Trophoblast cell (in vitro differentiated cells and primary cell): ENCODE measurements around the gene ETV7.

Source experiments
- DNase-seq, 2 donors: peaks; one replicate each; pipeline ENCODE4 v3.0.0-alpha.2; 2016
- H2AFZ ChIP-seq: 2 replicates; pipeline ENCODE4 v1.6.1; 2013; ENCODE audit warnings: low read length, moderate library complexity, mild to moderate bottlenecking; ENCODE audit not compliant: insufficient read depth, poor library complexity
- H2AK5ac ChIP-seq: 2 replicates; pipeline ENCODE4 v1.6.1; 2013; ENCODE audit warnings: mild to moderate bottlenecking, low read length
- H2BK120ac ChIP-seq: 2 replicates; pipeline ENCODE4 v1.6.1; 2013; ENCODE audit warnings: low read length, mild to moderate bottlenecking, moderate library complexity; ENCODE audit not compliant: insufficient read depth, poor library complexity
- H2BK12ac ChIP-seq: 2 replicates; pipeline ENCODE4 v1.6.1; 2013; ENCODE audit warnings: mild to moderate bottlenecking, low read length, moderate library complexity
- H2BK5ac ChIP-seq: 2 replicates; pipeline ENCODE4 v1.6.1; 2013; ENCODE audit warnings: low read length, low read depth, moderate library complexity, mild to moderate bottlenecking; ENCODE audit not compliant: poor library complexity
- H3K14ac ChIP-seq: 2 replicates; pipeline ENCODE4 v1.6.1; 2013; ENCODE audit warnings: mild to moderate bottlenecking, low read length
- H3K18ac ChIP-seq: 2 replicates; pipeline ENCODE4 v1.6.1; 2013; ENCODE audit warnings: mild to moderate bottlenecking, low read length
- H3K23ac ChIP-seq: 2 replicates; pipeline ENCODE4 v1.6.1; 2013; ENCODE audit warnings: low read length
- H3K27ac ChIP-seq: 2 replicates; pipeline ENCODE4 v1.5.1; 2013; ENCODE audit warnings: low read depth, mild to moderate bottlenecking, inconsistent platforms, low read length, moderate library complexity
- H3K27me3 ChIP-seq: 2 replicates; pipeline ENCODE4 v1.6.1; 2013; ENCODE audit warnings: inconsistent platforms, mild to moderate bottlenecking, low read length, moderate library complexity; ENCODE audit not compliant: insufficient read depth
- H3K36me3 ChIP-seq, 2 experiments: 1 replicate in 1 of 2; 2 replicates in 1 of 2; pipeline ENCODE4 v1.6.1; 2013; ENCODE audit warnings: low read length in 2 of 2, mild to moderate bottlenecking in 2 of 2, moderate library complexity in 1 of 2; ENCODE audit not compliant: insufficient read depth in 2 of 2, control insufficient read depth in 1 of 2
- H3K4ac ChIP-seq: 2 replicates; pipeline ENCODE4 v1.6.1; 2013; ENCODE audit warnings: low read depth, mild to moderate bottlenecking, low read length, moderate library complexity
- H3K4me1 ChIP-seq, 2 experiments: 1 replicate in 1 of 2; 2 replicates in 1 of 2; pipeline ENCODE4 v1.6.1; 2013; ENCODE audit warnings: low read length in 2 of 2, mild to moderate bottlenecking in 2 of 2, moderate library complexity in 1 of 2; ENCODE audit not compliant: insufficient read depth in 2 of 2, control insufficient read depth in 1 of 2
- H3K4me2 ChIP-seq: 2 replicates; pipeline ENCODE4 v1.6.1; 2013; ENCODE audit warnings: inconsistent platforms, mild to moderate bottlenecking, low read length, moderate library complexity
- H3K4me3 ChIP-seq: 2 replicates; pipeline ENCODE4 v1.5.1; 2013; ENCODE audit warnings: mild to moderate bottlenecking, low read depth, low read length, inconsistent platforms
- H3K79me1 ChIP-seq: one replicate; pipeline ENCODE4 v1.6.1; 2013; ENCODE audit warnings: low read length
- H3K79me2 ChIP-seq: 2 replicates; pipeline ENCODE4 v1.6.1; 2013; ENCODE audit warnings: low read length, mild to moderate bottlenecking; ENCODE audit not compliant: control insufficient read depth, insufficient read depth, poor library complexity
- H3K9ac ChIP-seq: 2 replicates; pipeline ENCODE4 v1.6.1; 2013; ENCODE audit warnings: mild to moderate bottlenecking, low read length
- H3K9me3 ChIP-seq: 2 replicates; pipeline ENCODE4 v1.6.1; 2013; ENCODE audit warnings: low read depth, mild to moderate bottlenecking, control low read depth, inconsistent platforms, low read length; ENCODE audit not compliant: insufficient read depth
- H4K12ac ChIP-seq: 2 replicates; pipeline ENCODE4 v1.6.1; 2013; ENCODE audit warnings: low read depth, mild to moderate bottlenecking, low read length, moderate library complexity
- H4K8ac ChIP-seq: 2 replicates; pipeline ENCODE4 v1.6.1; 2013; ENCODE audit warnings: low read depth, mild to moderate bottlenecking, low read length, moderate library complexity
- H4K91ac ChIP-seq: one replicate; pipeline ENCODE4 v1.6.1; 2013; ENCODE audit warnings: low read depth, mild to moderate bottlenecking, low read length, moderate library complexity
- WGBS: extraction: QIAGEN DNeasy Blood & Tissue Kit; methylation state at CpG from one replicate; pipeline ENCODE4 v1.1.7; 2013; ENCODE audit warnings: missing lambda C conversion rate; ENCODE audit not compliant: insufficient read length, insufficient coverage; ENCODE audit errors: extremely low coverage; 5-methylcytosine and 5-hydroxymethylcytosine counted together

Gene ETV7

GRCh38 chr6:36380166-36380565 lies 7.3 kb downstream of the ETV7 start:
- H2BK12ac ChIP-seq = no peak overlapping the region
- H3K18ac ChIP-seq = no peak overlapping the region
- no peaks in the 10 kb centered on the region for H3K4me1 ChIP-seq
- H4K91ac ChIP-seq = no peak overlapping the region
- no peak overlapping the region for H3K14ac ChIP-seq
- H2BK5ac ChIP-seq = no peak overlapping the region
- no peak overlapping the region for H3K4ac ChIP-seq
- H3K79me1 ChIP-seq = no peaks in the 10 kb centered on the region
- H3K9me3 ChIP-seq = peaks cover 2% of the 10 kb centered on the region
- no peak overlapping the region for H3K27ac ChIP-seq
- H3K9ac ChIP-seq = no peak overlapping the region
- no CpG with 5 or more reads among the region's 4 CpGs for WGBS
- no peak overlapping the region for H4K8ac ChIP-seq
- H2BK120ac ChIP-seq = no peak overlapping the region
- no peak overlapping the region for H3K4me2 ChIP-seq
- no peak overlapping the region for H2AFZ ChIP-seq
- no peak overlapping the region for H3K23ac ChIP-seq
- no peak overlapping the region for H3K4me3 ChIP-seq
- no peak overlapping the region for H4K12ac ChIP-seq
- no peak overlapping the region for H2AK5ac ChIP-seq
- no peaks in the 10 kb centered on the region for H3K27me3 ChIP-seq
- no peaks in the 10 kb centered on the region for H3K79me2 ChIP-seq
- H3K36me3 ChIP-seq = no peaks in the 10 kb centered on the region
- no peak for DNase-seq

DNA sequence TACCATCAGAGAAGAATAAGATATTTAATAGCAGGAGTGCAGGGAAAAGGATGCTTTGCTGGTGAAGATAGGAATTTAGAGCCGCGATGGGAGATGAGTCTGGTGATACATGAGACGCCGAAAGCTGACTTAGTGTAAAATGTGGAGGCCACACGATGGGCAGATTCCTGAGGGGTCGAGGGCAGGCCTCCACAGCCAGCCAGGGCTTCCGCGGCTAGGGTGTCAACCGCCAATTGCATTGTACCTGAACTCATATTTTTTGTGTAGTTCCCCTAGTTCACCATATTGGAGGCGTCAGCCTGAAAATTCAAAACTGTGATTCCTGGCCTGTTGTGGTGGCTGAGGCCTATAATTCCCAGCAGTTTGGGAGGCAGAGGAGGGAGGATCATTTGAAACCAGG lies 8.5 kb downstream of the ETV7 start:
- Histone ChIP-seq H3K27me3 (no peaks in the 10 kb centered on the region), H4K8ac (no peak overlapping the region), H3K9ac (no peak overlapping the region), H3K9me3 (peaks cover 2% of the 10 kb centered on the region), H3K4me2 (no peak overlapping the region), H2BK120ac (no peak overlapping the region), H2BK5ac (no peak overlapping the region), H3K4me1 (no peaks in the 10 kb centered on the region), H4K12ac (no peak overlapping the region), H2BK12ac (no peak overlapping the region), H2AK5ac (no peak overlapping the region), H2AFZ (no peak overlapping the region), H3K4me3 (no peak overlapping the region), H3K18ac (no peak overlapping the region), H3K23ac (no peak overlapping the region), H3K79me1 (no peaks in the 10 kb centered on the region), H3K36me3 (no peaks in the 10 kb centered on the region), H3K14ac (no peak overlapping the region), H4K91ac (no peak overlapping the region), H3K79me2 (no peaks in the 10 kb centered on the region), H3K4ac (no peak overlapping the region), H3K27ac (no peak overlapping the region)
- no CpG with 5 or more reads among the region's 10 CpGs for WGBS
- DNase-seq = no peak

- no peak overlapping the region for H4K91ac ChIP-seq
- H3K79me1 ChIP-seq = no peaks in the 10 kb centered on the region
- no peaks in the 10 kb centered on the region for H3K36me3 ChIP-seq
- H2BK12ac ChIP-seq = no peak overlapping the region
- H3K27me3 ChIP-seq = no peaks in the 10 kb centered on the region
- H3K4me1 ChIP-seq = peaks cover 0 to 3% of the 10 kb centered on the region in 2 experiments
- no peak overlapping the region for H3K9ac ChIP-seq
- H2AFZ ChIP-seq = no peak overlapping the region
- no peak overlapping the region for H4K12ac ChIP-seq
- H3K4ac ChIP-seq = no peak overlapping the region
- no peak overlapping the region for H3K23ac ChIP-seq
- H2AK5ac ChIP-seq = no peak overlapping the region
- no peak overlapping the region for H3K4me2 ChIP-seq
- H3K14ac ChIP-seq = no peak overlapping the region
- no peak overlapping the region for H2BK120ac ChIP-seq
- no peaks in the 10 kb centered on the region for H3K79me2 ChIP-seq
- DNase-seq = no peak
- no peak overlapping the region for H3K18ac ChIP-seq
- H3K27ac ChIP-seq = no peak overlapping the region
- no CpG with 5 or more reads among the region's 4 CpGs for WGBS
- no peak overlapping the region for H2BK5ac ChIP-seq
- no peak overlapping the region for H3K4me3 ChIP-seq
- peaks cover 2% of the 10 kb centered on the region for H3K9me3 ChIP-seq
- H4K8ac ChIP-seq = no peak overlapping the region
Observed at GRCh38 chr6:36378243-36378920, 9.1 kb downstream of the ETV7 start.

DNA sequence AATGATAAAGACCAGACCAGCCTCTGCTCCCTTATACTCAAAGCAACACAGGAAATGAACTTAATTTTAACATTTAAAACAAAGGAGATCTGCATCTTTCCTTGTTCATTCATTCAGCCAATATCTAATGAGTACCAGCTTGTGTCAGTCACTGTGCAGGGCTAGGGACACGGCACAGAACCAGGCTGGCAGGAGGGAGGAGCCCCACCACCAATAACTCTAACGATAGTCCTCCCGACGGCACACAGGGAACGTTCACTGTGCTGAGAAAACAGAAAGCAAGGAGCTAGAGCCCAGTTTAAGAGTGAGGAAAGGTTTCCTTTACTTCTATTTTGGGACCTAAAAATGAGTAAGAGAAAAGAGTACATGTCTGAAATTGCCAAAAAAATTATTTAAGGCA lies 9.9 kb downstream of the ETV7 start:
- no peak overlapping the region for H3K4me3 ChIP-seq
- no peak overlapping the region for H3K4ac ChIP-seq
- no peaks in the 10 kb centered on the region for H3K79me2 ChIP-seq
- no peak overlapping the region for H4K8ac ChIP-seq
- no peak for DNase-seq
- no peak overlapping the region for H2AFZ ChIP-seq
- peaks cover 2% of the 10 kb centered on the region for H3K9me3 ChIP-seq
- peaks cover 0 to 3% of the 10 kb centered on the region in 2 experiments for H3K4me1 ChIP-seq
- no CpG with 5 or more reads among the region's 5 CpGs for WGBS
- H2BK5ac ChIP-seq = no peak overlapping the region
- no peak overlapping the region for H3K9ac ChIP-seq
- no peak overlapping the region for H2BK120ac ChIP-seq
- no peaks in the 10 kb centered on the region for H3K27me3 ChIP-seq
- H2AK5ac ChIP-seq = no peak overlapping the region
- no peaks in the 10 kb centered on the region for H3K36me3 ChIP-seq
- H2BK12ac ChIP-seq = no peak overlapping the region
- no peak overlapping the region for H3K23ac ChIP-seq
- no peak overlapping the region for H3K4me2 ChIP-seq
- no peaks in the 10 kb centered on the region for H3K79me1 ChIP-seq
- H4K91ac ChIP-seq = no peak overlapping the region
- no peak overlapping the region for H4K12ac ChIP-seq
- H3K27ac ChIP-seq = no peak overlapping the region
- no peak overlapping the region for H3K18ac ChIP-seq
- H3K14ac ChIP-seq = no peak overlapping the region
